H1 (cell line): ENCODE data around the gene CKB. TPM values are rescaled to one million over a fixed set of nuclear protein-coding genes. Genes with fewer than 3 reads are reported as not detected.

Experiments used
- CTCF ChIA-PET: fragments of 300-600 bp; sonication (Branson Sonifier 250); formaldehyde crosslinking; loops from one replicate; lab custom pipeline; 2021; ENCODE audit not compliant: partially characterized antibody; lab: Charles Lee
- POLR2A ChIA-PET: fragments of 300-600 bp; sonication (Branson Sonifier 250); formaldehyde crosslinking; loops from one replicate; lab custom pipeline; 2021; ENCODE audit warnings: inconsistent platforms; ENCODE audit not compliant: partially characterized antibody; lab: Charles Lee
- DNase-seq, 2 experiments: peaks; one replicate each; pipeline versions ENCODE4 v3.0.0 to v3.0.0-alpha.2; 2010 to 2022; ENCODE audit warnings: low spot score in 2 of 2, low read depth in 1 of 2, mixed read lengths in 1 of 2
- FAIRE-seq: peaks from 2 replicates; lab custom pipeline; 2011; peaks lifted over from hg19 to GRCh38; lab: Jason Lieb, UNC
- H2AFZ ChIP-seq: 2 replicates; pipeline ENCODE4 v1.8.1; 2012; ENCODE audit warnings: low read length, inconsistent platforms
- H2AK5ac ChIP-seq: 2 replicates; pipeline ENCODE4 v1.6.1; 2013; ENCODE audit warnings: low read depth, low read length
- H2BK120ac ChIP-seq: replicated peaks from 2 replicates; pipeline ENCODE3; 2013; ENCODE audit warnings: low read depth, low read length, inconsistent platforms
- H2BK12ac ChIP-seq: 2 replicates; pipeline ENCODE4 v1.6.1; 2013; ENCODE audit warnings: low read depth, low read length
- H2BK15ac ChIP-seq: 2 replicates; pipeline ENCODE4 v1.6.1; 2013; ENCODE audit warnings: low read length
- H2BK20ac ChIP-seq: 2 replicates; pipeline ENCODE4 v1.6.1; 2013; ENCODE audit warnings: low read length
- H2BK5ac ChIP-seq: 2 replicates; pipeline ENCODE4 v1.6.1; 2013; ENCODE audit warnings: low read depth, low read length
- H3K14ac ChIP-seq: 2 replicates; pipeline ENCODE4 v1.6.1; 2013; ENCODE audit warnings: inconsistent platforms; ENCODE audit not compliant: insufficient read length
- H3K18ac ChIP-seq: 2 replicates; pipeline ENCODE4 v1.6.1; 2013; ENCODE audit warnings: low read length; ENCODE audit errors: extremely low read depth
- H3K23ac ChIP-seq: 2 replicates; pipeline ENCODE4 v1.6.1; 2013; ENCODE audit warnings: inconsistent platforms; ENCODE audit not compliant: insufficient read length
- H3K23me2 ChIP-seq: 2 replicates; pipeline ENCODE4 v1.6.1; 2013; ENCODE audit warnings: low read depth, low read length
- H3K27ac ChIP-seq: 2 replicates; pipeline ENCODE4 v1.6.1; 2011; ENCODE audit warnings: low read depth, low read length, inconsistent platforms
- H3K27me3 ChIP-seq, 4 experiments: replicated peaks in 1 of 4; 1 replicate in 1 of 4; 2 replicates in 3 of 4; pipeline versions ENCODE4 v1.6.1 to v1.8.1; 2011 to 2013; ENCODE audit warnings: low read length in 3 of 4, mild to moderate bottlenecking in 3 of 4, inconsistent platforms in 2 of 4, mixed read lengths in 2 of 4, moderate library complexity in 1 of 4; ENCODE audit not compliant: control insufficient read depth in 3 of 4, insufficient read depth in 3 of 4; ENCODE audit errors: extremely low read depth in 1 of 4
- H3K36me3 ChIP-seq, 4 experiments: 2 replicates each; pipeline versions ENCODE4 v1.6.1 to v1.8.1; 2011 to 2013; ENCODE audit warnings: mild to moderate bottlenecking in 4 of 4, low read length in 3 of 4, moderate library complexity in 2 of 4, control low read depth in 1 of 4, inconsistent platforms in 1 of 4; ENCODE audit not compliant: insufficient read depth in 4 of 4, control insufficient read depth in 2 of 4
- H3K4ac ChIP-seq: replicated peaks from 2 replicates; pipeline ENCODE3; 2013; ENCODE audit warnings: low read length, low read depth, mixed read lengths, inconsistent platforms; ENCODE audit not compliant: insufficient read length
- H3K4me1 ChIP-seq, 4 experiments: replicated peaks in 1 of 4; 1 replicate in 1 of 4; 2 replicates in 3 of 4; pipeline versions ENCODE4 v1.6.1 to v1.8.1; 2011 to 2013; ENCODE audit warnings: low read length in 3 of 4, inconsistent platforms in 2 of 4, mixed read lengths in 1 of 4; ENCODE audit not compliant: insufficient read depth in 4 of 4, control insufficient read depth in 3 of 4
- H3K4me2 ChIP-seq, 2 experiments: 2 replicates each; pipeline versions ENCODE4 v1.6.1 to v1.8.1; 2011 to 2013; ENCODE audit warnings: low read depth in 2 of 2, low read length in 2 of 2, control low read depth in 1 of 2, inconsistent platforms in 1 of 2, mild to moderate bottlenecking in 1 of 2; ENCODE audit not compliant: insufficient read depth in 1 of 2
- H3K4me3 ChIP-seq, 4 experiments: fragments of 200-600, 300-600 bp in 1 of 4; sonication (generic), shearing (Covaris generic), sonication (Bioruptor Twin) in 1 of 4; 2 replicates each; pipeline versions ENCODE4 v1.5.1 to v1.8.1; 2011 to 2016; ENCODE audit warnings: low read length in 4 of 4, low read depth in 3 of 4, control low read depth in 2 of 4, inconsistent platforms in 2 of 4, mild to moderate bottlenecking in 2 of 4, mixed read lengths in 1 of 4, moderate library complexity in 1 of 4; ENCODE audit not compliant: insufficient read depth in 2 of 4; ENCODE audit errors: extremely low read depth in 1 of 4
- H3K56ac ChIP-seq: replicated peaks from 2 replicates; pipeline ENCODE3; 2013; ENCODE audit warnings: low read depth, mild to moderate bottlenecking, mixed read lengths, low read length, inconsistent platforms; ENCODE audit not compliant: insufficient read length
- H3K79me1 ChIP-seq: 2 replicates; pipeline ENCODE4 v1.6.1; 2013; ENCODE audit warnings: low read depth, low read length, control low read depth
- H3K79me2 ChIP-seq, 2 experiments: 2 replicates each; pipeline versions ENCODE4 v1.6.1 to v1.8.1; 2012 to 2013; ENCODE audit warnings: low read length in 2 of 2, mild to moderate bottlenecking in 2 of 2, inconsistent platforms in 1 of 2; ENCODE audit not compliant: insufficient read depth in 2 of 2, control insufficient read depth in 1 of 2
- H3K9ac ChIP-seq, 4 experiments: replicated peaks in 1 of 4; 1 replicate in 1 of 4; 2 replicates in 3 of 4; pipeline versions ENCODE4 v1.6.1 to v1.8.1; 2011 to 2013; ENCODE audit warnings: low read depth in 3 of 4, low read length in 3 of 4, control low read depth in 2 of 4, mild to moderate bottlenecking in 2 of 4, moderate library complexity in 2 of 4, inconsistent platforms in 1 of 4; ENCODE audit errors: extremely low read depth in 1 of 4
- H3K9me3 ChIP-seq, 2 experiments: 2 replicates each; pipeline versions ENCODE4 v1.6.1 to v1.8.1; 2012 to 2013; ENCODE audit warnings: mild to moderate bottlenecking in 2 of 2, moderate library complexity in 2 of 2, control low read depth in 1 of 2, inconsistent platforms in 1 of 2, low read depth in 1 of 2, low read length in 1 of 2, mixed read lengths in 1 of 2; ENCODE audit not compliant: insufficient read depth in 2 of 2
- H4K20me1 ChIP-seq, 2 experiments: replicated peaks in 1 of 2; 2 replicates each; pipeline versions ENCODE3 to v1.8.1; 2011 to 2013; ENCODE audit warnings: inconsistent platforms in 2 of 2, low read length in 2 of 2, mild to moderate bottlenecking in 1 of 2; ENCODE audit not compliant: insufficient read depth in 2 of 2, control insufficient read depth in 1 of 2
- H4K5ac ChIP-seq: 2 replicates; pipeline ENCODE4 v1.6.1; 2013; ENCODE audit warnings: low read length, low read depth, mixed read lengths, inconsistent platforms; ENCODE audit not compliant: insufficient read length
- H4K8ac ChIP-seq: 2 replicates; pipeline ENCODE4 v1.8.0; 2013; ENCODE audit warnings: mild to moderate bottlenecking, moderate library complexity, low read length, inconsistent platforms; ENCODE audit not compliant: insufficient read depth; ENCODE audit errors: extremely low read depth
- H4K91ac ChIP-seq: replicated peaks from 2 replicates; pipeline ENCODE3; 2013; ENCODE audit warnings: low read length, mixed read lengths, inconsistent platforms; ENCODE audit not compliant: insufficient read length
- ASH2L ChIP-seq: fragments of 200-600, 300-600 bp; sonication (generic); IDR thresholded peaks from one replicate; pipeline ENCODE4 v1.7.1; 2017; ENCODE audit warnings: low read length
- BRCA1 ChIP-seq: IDR thresholded peaks from 2 replicates; pipeline ENCODE4 v1.6.1; 2012; ENCODE audit warnings: low read depth, low read length, improper control_type of control experiment
- CBX5 ChIP-seq: fragments of 300-800, 300-1000 bp; sonication (generic); IDR thresholded peaks from 2 replicates; pipeline ENCODE4 v1.7.1; 2016; ENCODE audit warnings: antibody characterized with exemption, low read length, low read depth
- CBX8 ChIP-seq: fragments of 300-800, 300-1000 bp; sonication (generic); IDR thresholded peaks from 2 replicates; pipeline ENCODE4 v1.7.1; 2016; ENCODE audit warnings: low read depth, low read length, borderline replicate concordance
- CREB1 ChIP-seq: IDR thresholded peaks from 2 replicates; pipeline ENCODE4 v1.6.1; 2012; ENCODE audit warnings: inconsistent platforms
- KDM4A ChIP-seq: IDR thresholded peaks from one replicate; pipeline ENCODE4 v1.7.1; 2012; ENCODE audit warnings: low read depth, mild to moderate bottlenecking, moderate library complexity, low read length, inconsistent platforms; ENCODE audit not compliant: severe bottlenecking
- NANOG ChIP-seq: IDR thresholded peaks from 2 replicates; pipeline ENCODE4 v1.6.1; 2011; ENCODE audit warnings: low read length, low read depth, mild to moderate bottlenecking, inconsistent platforms; ENCODE audit not compliant: insufficient read depth, poor library complexity, severe bottlenecking
- POLR2A ChIP-seq, 2 experiments: IDR thresholded peaks; 1 replicate in 1 of 2; 2 replicates in 1 of 2; pipeline ENCODE4 v1.6.1; 2011; ENCODE audit warnings: low read depth in 2 of 2, low read length in 2 of 2, mild to moderate bottlenecking in 2 of 2; ENCODE audit errors: control extremely low read depth in 1 of 2
- POLR2AphosphoS5 ChIP-seq: IDR thresholded peaks from 2 replicates; pipeline ENCODE4 v1.6.1; 2011; ENCODE audit warnings: low read depth, low read length
- RFX5 ChIP-seq: IDR thresholded peaks from 2 replicates; pipeline ENCODE4 v1.6.1; 2011; ENCODE audit warnings: low read depth, low read length, improper control_type of control experiment, borderline replicate concordance
- SP2 ChIP-seq: IDR thresholded peaks from 2 replicates; pipeline ENCODE4 v1.6.1; 2012; ENCODE audit warnings: mild to moderate bottlenecking, low read length, inconsistent platforms
- WGBS, 2 experiments: shearing (Covaris generic) in 1 of 2; methylation state at CpG; one replicate each; pipeline versions ENCODE4 v1.1.6 to v1.1.7; 2013 to 2015; ENCODE audit warnings: low lambda C conversion rate in 2 of 2, mixed read lengths in 2 of 2, inconsistent platforms in 1 of 2, low coverage in 1 of 2, missing lambda C conversion rate in 1 of 2; ENCODE audit not compliant: insufficient replicate concordance in 2 of 2, insufficient coverage in 1 of 2, insufficient read length in 1 of 2; ENCODE audit errors: extremely low coverage in 1 of 2, missing lambda C conversion rate in 1 of 2; 5-methylcytosine and 5-hydroxymethylcytosine counted together
- polyA plus RNA-seq, 7 experiments: library from polyadenylated mRNA; depleted of rRNA in 3 of 7; stranded (reverse) in 5 of 7; unstranded in 2 of 7; fragments of >200 nt in 5 of 7; fragments of 200-250 nt in 2 of 7; gene quantifications; 1 replicate in 5 of 7; 2 replicates in 1 of 7; 4 replicates in 1 of 7; pipeline versions ENCODE4 v1.2.1 to v1.2.3, GENCODE V29; 2011 to 2013; ENCODE audit warnings: missing spikeins in 2 of 7, mixed read lengths in 2 of 7
- total RNA-seq: library from RNA; stranded (reverse); fragmentation: NEBNext Ultra II Directional; extraction: Animal tissue kit (Norgen Biotek cat#: 25700); gene quantifications from 2 replicates; pipeline ENCODE4 v1.2.1, GENCODE V29; 2021

CKB gene
- total and polyA plus RNA-seq, 2 of the 8 experiments (the other 6 are each of a cell fraction or from before 2014, with no cell fraction given), result 538 to 950 TPM

- Histone ChIP-seq H4K91ac (no peak overlapping the region), H3K4me1 (peaks cover 0 to 12% (median 10%) of the 10 kb centered on the region in 4 experiments; a peak in 6 of 7 replicates), H3K4me2 (no peak overlapping the region), H3K4me3 (no peak overlapping the region), H3K36me3 (peaks cover 0 to 17% (median 1%) of the 10 kb centered on the region in 4 experiments; a peak in 3 of 8 replicates), H3K9me3 (no peaks in the 10 kb centered on the region), H3K56ac (no peak overlapping the region), H3K23me2 (peaks cover 8% of the 10 kb centered on the region; the same call in 1 of the 2 replicates), H3K27ac (no peak overlapping the region), H4K8ac (no peak overlapping the region), H3K18ac (no peak overlapping the region), H3K9ac (no peak overlapping the region), H3K23ac (no peak overlapping the region), H2BK120ac (no peak overlapping the region), H3K14ac (no peak overlapping the region), H3K27me3 (no peaks in the 10 kb centered on the region; a peak in 1 of 7 replicates), H2BK12ac (no peak overlapping the region), H2AFZ (no peak overlapping the region), H3K4ac (no peak overlapping the region), H2BK20ac (no peak overlapping the region), H4K5ac (no peak overlapping the region), H2BK15ac (no peak overlapping the region), H2BK5ac (no peak overlapping the region), H4K20me1 (peaks cover 13 to 44% of the 10 kb centered on the region in 2 experiments), H3K79me1 (peaks cover 24% of the 10 kb centered on the region), H3K79me2 (peaks cover 5 to 20% of the 10 kb centered on the region in 2 experiments; a peak in 3 of 4 replicates), H2AK5ac (no peak overlapping the region)
- ChIA-PET CTCF (interaction anchor here (12.5 to 28.8 kb wide), 2 partner anchors 14 to 23 kb away, joined by 230 to 921 read pairs; partner anchors contain the start of gene CKB), POLR2A (interaction anchor here (0.7 to 29.8 kb wide), 6 partner anchors 8 to 30 kb away, joined by 3 to 844 read pairs (median 6); partner anchors contain the start of genes BAG5, CKB and COA8)
- DNase-seq (no peak), FAIRE-seq (no peak)
- 92% methylated on average over 20 of the region's 32 CpGs; no CpG with 5 or more reads in 1 of the 2 experiments for WGBS, 2 experiments
- TF ChIP-seq RFX5 (no peak), KDM4A (no peak), SP2 (no peak), ASH2L (no peak), CBX5 (no peak), BRCA1 (no peak), NANOG (no peak), CREB1 (no peak), CBX8 (no peak), POLR2AphosphoS5 (no peak), POLR2A (IDR thresholded peaks at IDR 0.05; ENCODE audit: control extremely low read depth in 1 of 2, low read depth in 2 of 2, low read length in 2 of 2) (no peak)
These were observed 9.8 kb upstream of the CKB start for GRCh38 chr14:103532216-103533136.
